ELR (cell line): Measurements from ENCODE around the gene CLIC1.

Experiments
- DNase-seq: peaks from one replicate; pipeline ENCODE4 v3.0.0-alpha.2; 2015; ENCODE audit warnings: low read depth

Gene CLIC1

DNA sequence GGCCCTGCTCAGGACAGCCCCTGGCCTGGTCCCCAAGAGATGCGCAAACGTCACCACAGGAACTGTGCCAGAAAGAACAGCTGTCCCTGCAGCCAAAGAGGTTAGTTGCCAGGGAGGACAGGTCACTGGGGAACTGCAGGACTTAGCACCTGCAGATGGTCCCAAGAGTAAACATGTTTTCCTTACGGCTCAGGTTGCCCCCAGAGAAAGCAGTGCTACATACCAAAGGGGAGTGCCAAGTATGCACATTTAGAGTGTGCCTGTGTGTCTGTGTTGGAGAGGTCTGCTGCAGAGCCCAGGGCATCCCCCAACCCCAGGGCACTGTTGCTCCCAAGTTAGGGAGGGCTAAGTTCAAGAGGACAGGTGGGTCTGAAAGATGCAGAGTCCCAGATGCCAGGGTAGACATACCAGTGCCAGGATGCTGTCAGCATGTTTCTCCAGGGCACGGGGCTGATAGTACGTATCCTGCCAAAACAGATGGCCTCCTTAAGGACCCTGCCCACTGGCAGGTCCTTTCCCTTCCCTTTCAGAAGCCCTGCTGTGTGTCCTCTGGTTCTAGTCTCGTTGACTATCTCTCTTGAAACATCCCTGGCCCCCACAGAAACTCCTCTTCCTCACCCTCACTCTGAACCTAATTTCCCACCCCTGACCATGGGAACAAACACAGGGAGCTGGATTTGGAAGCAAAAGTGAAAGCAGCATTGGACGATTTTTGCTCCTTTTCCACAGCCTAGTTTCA, 34.5 kb downstream of the CLIC1 start:
- DNase-seq: peak; percentile 39

DNA sequence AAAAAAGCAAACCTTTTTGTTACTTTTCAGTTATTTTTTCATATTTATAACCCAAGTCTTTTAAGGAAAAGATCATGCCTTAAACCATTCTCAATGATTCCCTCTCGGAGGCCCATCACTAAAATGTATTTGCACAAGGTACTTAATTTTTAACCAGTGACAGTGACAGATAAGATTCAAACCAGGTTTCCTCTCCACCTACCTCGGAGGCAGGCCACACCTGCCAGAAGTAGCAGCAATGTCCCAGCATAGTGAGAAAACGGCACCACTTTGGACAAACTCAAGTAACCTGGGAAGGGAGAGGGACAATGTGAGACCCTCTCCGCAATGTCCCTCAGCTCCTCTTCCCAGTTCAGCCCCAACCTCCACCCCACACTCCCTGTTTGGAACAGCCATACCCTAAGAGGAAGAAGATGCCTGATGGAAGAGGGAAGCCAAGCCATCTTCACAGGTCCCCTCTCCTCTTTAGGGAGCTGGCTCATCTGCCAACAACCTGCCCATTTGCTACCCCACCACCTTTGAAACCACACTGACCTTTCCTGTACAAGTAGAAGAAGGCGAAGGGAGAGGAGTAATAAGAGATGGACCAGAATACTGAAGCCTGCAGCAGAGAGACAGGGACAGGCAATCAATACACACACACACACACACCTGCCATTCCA, 35.5 kb downstream of the CLIC1 start:
- no peak for DNase-seq

GRCh38 chr6:31697555-31697954, 38.8 kb downstream of the CLIC1 start:
- no peak for DNase-seq

- no peak for DNase-seq
These were observed 42.8 kb downstream of the CLIC1 start for GRCh38 chr6:31693535-31693934.

- no peak for DNase-seq
These were observed 43.4 kb downstream of the CLIC1 start for GRCh38 chr6:31692886-31693285.

DNA sequence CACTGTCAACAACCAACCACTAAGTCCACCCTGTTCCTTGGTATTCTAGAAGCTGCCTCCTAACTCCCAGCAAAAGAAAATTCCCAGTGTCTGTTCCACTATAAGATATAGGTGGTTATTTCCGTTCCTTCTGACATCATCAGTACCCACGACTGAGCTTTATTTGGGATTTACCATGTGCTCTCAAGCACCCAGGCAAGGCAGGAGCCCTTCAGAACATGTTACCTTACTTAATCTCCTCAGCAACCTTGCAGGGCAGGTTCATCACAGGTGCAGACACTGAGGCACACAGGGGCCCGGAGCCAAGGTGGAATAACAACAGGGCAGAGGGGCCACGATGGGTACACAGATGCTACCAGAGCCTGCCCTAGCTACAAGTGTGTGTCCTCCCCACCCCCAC, 44.0 kb downstream of the CLIC1 start:
- no peak for DNase-seq

DNA sequence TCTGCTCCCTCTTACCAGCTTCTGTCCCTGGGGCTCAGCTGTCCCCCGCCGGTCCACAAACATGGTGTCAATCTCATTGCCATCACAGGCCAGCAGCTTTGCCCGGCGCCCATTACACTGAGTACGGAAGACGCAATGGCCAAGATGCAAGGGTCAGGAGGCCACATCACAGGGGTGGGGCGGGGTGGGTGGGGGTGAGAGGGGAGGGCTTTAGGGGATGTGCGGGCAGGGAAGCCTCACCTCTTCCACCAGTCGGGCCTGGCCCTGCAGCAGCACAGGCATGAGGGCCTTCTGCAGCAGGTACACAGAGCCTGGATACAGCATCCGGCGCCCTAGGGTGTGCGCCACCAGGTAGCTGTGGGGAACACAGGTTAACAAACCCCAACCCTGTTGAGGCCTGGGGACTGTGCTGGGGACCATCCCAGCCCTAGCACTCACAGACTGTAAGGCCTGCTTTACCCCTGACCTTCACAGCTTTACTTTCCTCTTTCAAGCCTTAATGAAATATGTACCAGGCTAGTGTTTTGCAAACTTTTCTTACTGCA, 44.7 kb downstream of the CLIC1 start:
- no peak for DNase-seq

GRCh38 chr6:31691078-31691463, 45.3 kb downstream of the CLIC1 start:
- DNase-seq: no peak

DNA sequence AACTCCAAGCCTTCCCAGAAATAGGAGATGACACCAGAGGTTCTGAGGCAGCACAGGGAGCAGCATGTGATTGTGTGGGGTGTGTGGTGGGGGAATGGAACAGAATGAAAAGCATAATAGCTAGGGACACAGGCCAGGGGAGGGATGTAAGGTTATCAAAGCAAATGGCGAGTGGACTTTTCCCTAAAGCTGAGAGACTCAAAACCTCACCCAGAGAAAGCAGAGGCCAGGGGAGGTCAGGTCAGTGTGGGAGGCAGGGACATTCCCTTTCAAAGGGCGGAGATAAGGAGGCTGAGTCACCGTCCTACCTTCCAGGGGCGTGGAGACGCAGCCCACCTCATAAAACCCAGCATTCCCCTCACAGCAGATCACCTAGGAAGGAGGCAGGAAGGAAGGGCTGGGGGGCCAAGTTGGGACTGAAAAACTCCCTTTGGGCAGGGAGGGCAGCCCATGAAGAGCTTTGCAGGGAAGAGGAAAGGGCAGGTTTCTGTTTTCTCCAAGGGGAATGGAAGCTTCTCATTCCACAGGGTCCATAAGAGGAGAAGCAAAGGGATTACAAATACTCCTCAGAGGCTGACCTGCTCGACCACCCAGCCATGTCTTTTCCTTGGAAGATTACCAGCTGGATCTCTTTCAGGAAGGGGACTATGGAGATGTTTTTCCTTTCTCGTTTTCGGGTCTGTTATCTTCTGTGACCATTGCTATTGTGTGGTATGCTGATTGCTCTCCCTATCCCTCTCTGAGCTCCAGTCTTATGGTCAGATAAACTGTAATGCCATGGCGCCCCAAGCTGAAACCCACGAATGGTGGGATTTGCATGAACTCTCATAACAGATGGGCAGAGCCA, 45.9 kb downstream of the CLIC1 start:
- DNase-seq: no peak

GRCh38 chr6:31689249-31690110, 46.9 kb downstream of the CLIC1 start:
- no peak for DNase-seq

DNA sequence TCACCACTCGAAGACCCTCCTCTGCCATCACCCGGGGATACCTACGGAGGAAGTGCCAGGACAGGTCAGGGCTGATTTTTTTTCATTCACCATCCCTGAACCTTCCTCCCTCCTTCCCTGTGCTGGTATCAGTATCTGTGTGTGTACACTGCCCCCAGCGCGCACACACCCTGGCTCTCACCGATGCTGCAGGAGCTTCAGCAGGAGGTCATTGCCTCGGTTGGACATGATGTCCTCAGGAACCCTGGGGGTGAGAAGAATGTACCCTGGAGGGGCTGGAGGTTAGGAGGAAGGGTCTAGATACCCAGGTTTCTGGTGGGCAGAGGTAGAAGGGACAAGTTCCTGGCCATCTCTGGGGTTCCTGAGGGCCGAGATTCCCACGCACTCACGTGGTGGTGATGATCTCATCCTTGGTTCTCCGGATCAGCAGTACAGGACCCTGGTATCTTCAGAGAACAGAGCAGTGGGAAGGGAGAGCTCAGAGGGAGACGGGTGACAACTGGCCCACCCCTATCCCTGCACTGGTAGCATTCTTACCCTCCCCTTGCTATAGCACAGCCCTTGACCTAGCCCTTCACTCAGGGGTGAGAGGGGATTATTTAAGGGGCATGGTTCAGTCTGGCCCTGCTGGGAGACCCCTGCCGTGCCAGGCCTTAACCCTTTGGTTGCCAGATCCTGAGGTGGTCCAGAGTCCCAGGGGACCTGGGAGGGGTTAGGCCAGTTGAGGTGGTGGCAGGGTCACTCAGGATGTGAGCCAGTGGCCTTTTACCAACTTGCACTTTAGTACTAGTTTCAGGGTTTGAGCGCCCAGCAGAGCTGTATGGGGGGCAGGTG, 48.3 kb downstream of the CLIC1 start:
- DNase-seq: no peak

- DNase-seq: no peak
These were observed 49.0 kb downstream of the CLIC1 start for GRCh38 chr6:31687321-31687720.

- no peak for DNase-seq
These were observed 49.8 kb downstream of the CLIC1 start for GRCh38 chr6:31686483-31686882.

DNA sequence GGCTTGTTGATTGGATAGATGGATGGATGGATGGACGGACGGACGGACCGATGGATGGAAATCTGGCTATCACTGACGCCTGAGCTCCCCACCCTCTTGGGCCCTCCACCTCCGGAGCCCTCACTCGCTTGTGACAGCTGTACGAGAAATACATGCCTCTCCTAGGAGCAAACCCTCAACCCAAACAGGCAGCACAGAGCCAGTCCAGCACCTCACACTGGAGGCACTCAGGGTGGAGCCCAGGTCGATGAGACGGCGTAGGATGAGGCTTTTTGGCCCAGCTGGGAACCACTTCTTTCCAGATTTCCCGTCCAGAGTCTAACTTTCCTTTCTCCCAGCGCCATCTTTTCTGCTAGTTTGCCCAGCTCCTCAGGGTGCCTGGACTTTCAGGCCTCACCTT, 52.7 kb downstream of the CLIC1 start:
- no peak for DNase-seq

DNA sequence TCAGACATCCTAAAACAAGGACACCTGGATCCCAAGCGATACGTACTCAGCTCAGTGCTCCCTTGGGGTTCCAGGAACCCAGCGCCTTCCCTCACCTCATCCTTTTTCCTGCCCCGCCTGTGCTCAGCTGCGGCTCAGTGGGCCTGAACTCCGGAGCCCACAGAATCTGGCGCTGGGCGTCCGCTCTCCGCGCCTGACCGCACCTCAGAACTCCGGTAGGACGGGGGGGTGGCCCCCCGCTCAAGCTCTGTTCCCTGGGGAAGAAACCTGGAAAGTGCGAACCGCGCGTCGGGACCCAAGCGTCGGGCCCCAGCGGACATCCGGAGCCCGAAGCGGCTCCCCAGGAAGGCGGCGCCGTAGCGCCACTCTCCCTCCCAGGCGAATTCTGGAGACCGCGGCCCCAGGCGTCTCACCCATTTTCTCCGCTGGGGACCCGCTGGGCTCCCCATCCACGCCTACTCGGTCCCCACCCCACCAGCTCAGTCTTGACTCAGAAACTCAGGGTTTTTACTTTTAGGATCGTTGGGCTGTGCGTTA, 55.1 kb downstream of the CLIC1 start:
- peak; percentile 60 for DNase-seq
